Effector CD8-positive, alpha-beta T cell (primary cell): ENCODE measurements around the gene GPRC5A.

ENCODE experiments used
- DNase-seq: peaks from one replicate; lab custom pipeline; 2025; lab: John Stamatoyannopoulos, UW

The GPRC5A gene

DNA sequence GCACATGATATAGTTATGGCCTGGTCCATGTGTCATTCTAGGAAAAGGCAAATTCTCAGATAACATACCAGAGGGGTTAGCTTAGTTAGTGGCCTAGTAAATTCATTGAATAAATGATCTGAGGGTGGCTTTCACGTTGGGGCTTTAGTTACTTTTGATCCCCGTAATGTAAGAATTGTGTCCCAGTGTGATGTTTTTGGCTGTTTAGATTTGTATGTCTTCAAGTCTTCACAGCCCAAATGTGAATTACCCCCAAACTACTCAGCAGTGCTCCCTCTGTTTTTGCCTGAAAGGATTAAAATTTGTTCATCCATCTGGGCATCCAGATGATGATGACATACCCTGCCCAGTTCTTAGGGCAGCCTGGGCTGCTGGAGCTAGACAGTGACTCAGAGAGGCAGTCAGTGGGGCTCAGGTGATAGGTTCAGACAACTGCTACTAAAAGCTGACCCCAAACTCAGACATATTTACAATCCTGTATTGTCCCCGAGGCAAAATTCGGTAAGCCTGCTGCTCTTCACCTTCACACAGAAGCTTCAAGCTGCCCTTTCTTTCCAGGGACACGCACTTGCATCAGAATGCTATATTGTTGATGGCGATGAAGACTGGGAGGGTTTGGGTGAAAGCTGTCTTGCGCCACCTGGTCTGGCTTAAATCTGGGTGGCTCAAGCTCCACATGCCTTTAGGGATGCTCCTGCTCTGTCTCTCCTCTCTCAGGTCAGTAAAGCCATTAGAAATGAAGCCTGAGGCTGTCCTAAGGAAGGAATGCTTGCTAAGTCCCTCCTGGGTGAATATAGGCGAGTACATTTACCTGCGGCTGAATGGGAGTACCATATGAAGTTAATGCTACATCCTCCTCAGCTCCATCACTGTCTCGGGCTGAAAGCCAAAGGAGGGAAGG lies 50.3 kb downstream of the GPRC5A start:
- no peak for DNase-seq

DNA sequence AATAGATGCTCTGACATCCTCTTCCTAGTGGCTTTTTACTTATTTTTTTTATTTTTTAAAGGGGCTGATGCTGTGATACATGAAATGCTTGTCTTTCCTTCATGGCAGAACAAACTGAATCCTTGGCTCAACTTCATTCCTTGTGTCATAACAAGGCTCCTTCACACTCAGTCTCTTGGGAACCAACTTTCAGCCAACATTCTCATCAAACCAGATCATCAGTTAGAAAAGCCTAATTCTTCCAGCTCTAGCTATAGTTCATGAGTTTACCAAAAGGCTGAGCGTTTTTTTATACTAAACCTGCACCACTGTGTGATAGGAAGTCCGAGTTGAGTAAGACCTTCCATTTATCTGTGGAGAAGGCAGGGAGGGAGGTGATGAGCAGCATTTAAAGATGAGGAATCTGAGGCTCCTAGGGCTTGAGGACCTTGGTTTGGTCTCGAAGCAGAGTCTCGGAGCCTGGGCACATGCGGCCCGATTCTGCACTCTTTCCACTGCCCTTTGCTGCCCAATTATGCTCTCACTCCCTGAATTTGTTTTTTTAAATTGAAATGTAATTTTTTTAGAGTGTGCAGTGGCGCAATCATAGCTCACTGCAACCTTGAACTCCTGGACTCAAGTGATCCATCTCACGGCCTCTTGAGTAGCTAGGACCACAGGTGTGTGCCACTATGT lies 52.4 kb downstream of the GPRC5A start:
- DNase-seq = no peak

DNA sequence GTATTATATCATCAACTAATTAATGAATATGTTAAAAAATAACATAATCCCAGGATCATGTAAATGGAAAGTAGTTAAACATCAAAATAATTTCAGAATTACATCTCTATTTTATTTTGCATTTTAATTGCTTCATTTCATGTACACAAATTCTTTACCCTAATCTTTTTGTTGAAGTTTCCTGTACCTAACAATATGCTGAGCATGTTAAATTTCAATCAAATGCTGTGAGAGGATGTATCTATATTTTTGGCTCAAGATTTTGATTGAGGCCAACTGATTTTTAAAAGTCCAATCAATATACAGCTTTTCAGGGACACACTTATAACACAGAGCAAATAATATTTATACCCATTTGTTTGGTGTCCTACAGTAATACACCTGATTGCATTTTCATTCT lies 54.2 kb downstream of the GPRC5A start:
- DNase-seq = no peak

- DNase-seq = no peak
Observed at GRCh38 chr12:12946686-12947355, 55.5 kb downstream of the GPRC5A start.

- DNase-seq = no peak
Observed at GRCh38 chr12:12947902-12948301, 56.5 kb downstream of the GPRC5A start.

GRCh38 chr12:12951504-12951903 lies 60.1 kb downstream of the GPRC5A start:
- DNase-seq = no peak

DNA sequence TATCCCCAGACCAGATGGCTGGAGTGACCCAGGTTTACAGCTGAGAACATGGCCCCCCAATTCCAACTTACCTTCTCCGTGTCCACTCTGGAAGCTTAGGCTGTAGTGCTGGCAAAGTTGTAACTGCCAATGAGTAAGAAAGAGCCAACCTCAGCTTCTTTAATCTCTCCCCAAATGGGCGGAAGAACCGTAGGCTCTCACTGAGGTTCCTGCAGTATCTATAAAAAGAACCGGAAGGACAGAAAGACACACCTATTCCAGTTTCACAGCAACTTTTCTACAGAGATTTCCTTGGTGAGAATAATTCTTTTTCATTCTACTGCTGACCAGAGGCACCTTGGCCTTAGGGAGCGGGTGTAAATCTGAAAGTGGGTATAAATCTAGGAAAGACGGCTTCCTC lies 60.7 kb downstream of the GPRC5A start, which contains the start of gene GPRC5D:
GPRC5D (minus strand) TSS at position 135 of the 400 bp plus-strand sequence. CDS start 1,786 bp downstream, outside the sequence.
- DNase-seq = no peak

GRCh38 chr12:12954356-12954755 lies 63.0 kb downstream of the GPRC5A start:
- DNase-seq = no peak

DNA sequence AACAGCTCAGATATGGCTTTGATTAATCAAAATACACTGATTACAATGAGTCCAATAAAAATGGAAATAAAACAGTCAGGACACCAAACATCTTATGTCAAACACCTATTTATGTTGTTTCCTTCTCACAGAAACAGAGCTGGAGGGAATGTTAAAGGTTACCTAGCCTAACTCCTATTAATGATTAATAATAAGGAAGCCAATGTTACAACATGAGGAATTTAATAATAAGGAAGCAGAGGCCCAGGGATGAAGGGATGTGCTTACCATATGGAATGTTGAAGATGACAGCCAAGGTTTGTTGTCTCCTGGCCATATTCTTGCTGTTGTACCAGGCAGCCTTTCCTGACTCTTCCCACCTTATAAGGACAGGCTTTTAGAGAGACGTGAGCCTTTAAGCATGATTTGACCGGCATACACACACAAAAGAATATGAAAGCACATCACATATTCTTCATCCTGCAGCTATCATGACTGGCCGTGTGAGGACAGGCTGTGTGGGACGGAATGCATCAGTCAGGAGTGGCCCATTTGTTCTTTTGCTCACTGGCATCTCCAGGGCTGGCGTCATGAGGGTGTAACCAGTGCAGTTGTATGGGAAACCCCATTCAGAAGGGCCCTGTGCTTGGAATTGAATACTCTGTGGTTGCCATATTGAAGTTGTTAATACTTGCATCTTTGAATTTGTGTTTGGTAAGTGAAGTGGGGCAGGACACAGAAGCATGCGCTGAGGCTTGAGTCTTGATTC lies 63.7 kb downstream of the GPRC5A start:
- DNase-seq = no peak

DNA sequence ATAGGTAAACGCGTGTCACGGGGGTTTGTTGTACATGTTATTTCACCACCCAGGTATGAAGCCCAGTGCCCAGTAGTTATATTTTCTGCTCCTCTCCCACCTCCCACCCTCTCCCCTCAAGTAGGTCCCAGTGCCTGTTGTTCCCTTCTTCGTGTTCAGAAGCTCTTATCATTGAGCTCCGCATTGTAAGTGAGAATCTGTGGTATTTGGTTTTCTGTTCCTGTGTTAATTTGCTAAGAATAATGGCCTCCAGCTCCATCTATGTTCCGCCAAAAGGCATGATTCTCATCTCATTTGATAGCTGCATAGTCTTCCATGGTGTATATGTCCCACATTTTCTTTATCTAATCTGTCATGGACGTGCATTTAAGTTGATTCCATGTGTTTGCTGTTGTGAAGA lies 67.5 kb downstream of the GPRC5A start:
- DNase-seq = no peak

- DNase-seq = no peak
Observed at GRCh38 chr12:12960639-12961209, 69.4 kb downstream of the GPRC5A start.

DNA sequence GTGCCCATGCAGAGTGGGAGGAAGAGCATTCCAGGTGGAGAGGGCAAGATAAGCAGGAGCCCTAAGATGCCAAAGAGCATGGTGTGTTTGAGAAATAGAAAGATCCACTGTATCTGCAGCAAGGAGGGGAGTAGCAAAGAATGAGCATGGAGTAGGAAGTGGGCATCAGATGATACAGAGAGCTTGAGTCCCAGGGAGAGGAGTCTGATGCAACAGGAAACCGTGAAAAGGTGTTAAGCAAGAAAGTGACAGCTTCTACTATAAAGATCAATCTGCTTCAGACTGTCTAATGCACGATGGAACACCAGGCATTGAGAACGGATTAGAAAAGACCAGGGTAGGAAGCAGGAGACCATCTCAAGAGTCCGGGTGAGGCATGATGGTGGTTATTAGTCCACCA lies 72.9 kb downstream of the GPRC5A start:
- no peak for DNase-seq

- no peak for DNase-seq
Observed at GRCh38 chr12:12965836-12966235, 74.5 kb downstream of the GPRC5A start.
